GM21390 (cell line): ENCODE measurements around the gene ANK2.

Experiments used
- ATAC-seq: cut with Tn5 transposase; IDR thresholded peaks from one replicate; pipeline ENCODE4 v1.9.1; 2021; ENCODE audit not compliant: unreplicated experiment

ANK2 gene

DNA sequence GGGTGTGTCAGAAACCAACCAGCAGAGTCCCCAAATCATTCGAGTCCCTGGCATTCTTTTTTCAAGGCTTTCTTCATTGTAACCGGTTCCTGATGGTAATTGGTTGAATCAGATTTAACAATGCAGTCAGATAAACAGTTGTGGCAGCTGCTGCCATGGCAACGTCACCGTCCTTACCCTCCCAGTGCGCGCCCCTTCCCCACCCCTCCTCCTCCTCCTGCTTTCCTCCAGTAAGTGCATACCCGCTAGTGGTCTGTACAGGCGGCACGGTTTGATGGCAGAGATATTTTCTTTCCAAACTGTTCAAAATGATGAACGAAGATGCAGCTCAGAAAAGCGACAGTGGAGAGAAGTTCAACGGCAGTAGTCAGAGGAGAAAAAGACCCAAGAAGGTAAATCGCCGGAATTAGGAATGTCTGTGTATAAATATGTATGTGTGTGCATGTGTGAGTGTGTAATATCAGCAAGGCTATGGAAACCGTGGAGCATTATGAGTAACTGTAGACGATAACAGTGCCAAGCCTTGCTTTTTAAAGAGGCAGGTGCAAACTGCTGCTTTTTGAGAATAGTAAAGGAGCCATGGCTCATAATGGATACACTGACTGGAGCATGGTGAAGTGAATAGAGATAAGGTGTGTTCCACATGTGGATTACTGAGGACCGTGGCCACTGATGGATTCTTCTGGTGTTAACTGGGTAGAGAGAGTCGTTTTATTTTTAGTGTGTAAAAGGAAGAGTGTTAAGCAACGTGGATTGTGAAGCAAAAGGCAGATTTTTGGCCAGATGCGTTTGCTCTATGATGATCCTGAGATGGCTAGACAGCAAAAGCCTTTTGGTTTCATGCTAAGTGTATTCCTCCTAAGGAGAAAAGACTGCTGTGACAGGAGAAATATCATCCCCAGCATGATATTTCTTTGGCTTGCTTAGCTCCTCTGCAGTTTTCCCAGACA lies at the start of gene ANK2:
Gene ANK2 (plus strand): TSS at position 233 of the 950 bp plus-strand sequence. CDS start 76 bp downstream, at position 309.
- ATAC-seq: no peak

GRCh38 chr4:113003841-113004240 lies 45.6 kb upstream of the ANK2 start:
- no peak for ATAC-seq

- ATAC-seq: no peak
These were observed 44.8 kb upstream of the ANK2 start for GRCh38 chr4:113004655-113005054.

- no peak for ATAC-seq
These were observed 42.8 kb upstream of the ANK2 start for GRCh38 chr4:113006632-113007031.

- no peak for ATAC-seq
These were observed 42.3 kb upstream of the ANK2 start for GRCh38 chr4:113007151-113007550.

DNA sequence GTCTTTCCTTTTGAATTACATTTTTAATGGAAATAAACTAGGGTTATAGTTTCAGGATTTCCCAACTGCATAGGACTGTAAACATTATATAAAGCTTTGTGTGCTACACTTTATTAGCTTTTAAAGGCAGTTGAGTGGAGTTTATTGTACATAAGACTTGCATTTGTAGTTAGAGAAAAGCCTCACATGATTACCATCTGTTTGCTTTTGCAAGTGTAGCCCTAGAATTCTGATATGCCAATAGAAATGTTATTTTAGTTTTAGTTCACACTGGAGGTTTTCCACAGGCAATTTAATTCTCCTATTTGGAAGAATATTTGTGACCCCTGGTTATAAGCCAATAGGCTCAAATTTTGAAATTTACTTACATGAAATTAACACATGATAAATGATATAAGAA lies 41.3 kb upstream of the ANK2 start:
- ATAC-seq: no peak

- ATAC-seq: no peak
These were observed 40.7 kb upstream of the ANK2 start for GRCh38 chr4:113008716-113009115.

DNA sequence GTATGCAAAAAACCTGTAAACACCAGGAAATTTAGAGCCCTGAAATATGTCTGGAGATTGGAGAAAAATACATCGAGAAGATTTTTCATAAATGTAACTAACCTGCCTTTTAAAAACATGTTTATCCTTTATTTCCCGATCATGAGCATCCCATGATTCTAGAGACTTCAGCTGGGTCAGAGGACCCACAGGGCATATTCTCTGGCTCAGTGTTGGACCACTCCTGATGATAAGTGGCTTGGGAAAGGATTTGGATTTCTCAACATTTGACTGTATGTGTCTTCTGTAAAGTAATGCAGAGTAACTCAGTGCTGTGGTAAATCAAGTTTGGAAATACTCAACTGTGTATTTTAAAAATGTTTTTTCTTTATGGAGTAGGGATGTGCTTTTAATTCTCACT lies 40.0 kb upstream of the ANK2 start:
- ATAC-seq: no peak

- no peak for ATAC-seq
These were observed 37.2 kb upstream of the ANK2 start for GRCh38 chr4:113012122-113012725.

- no peak for ATAC-seq
These were observed 36.7 kb upstream of the ANK2 start for GRCh38 chr4:113012786-113013185.

DNA sequence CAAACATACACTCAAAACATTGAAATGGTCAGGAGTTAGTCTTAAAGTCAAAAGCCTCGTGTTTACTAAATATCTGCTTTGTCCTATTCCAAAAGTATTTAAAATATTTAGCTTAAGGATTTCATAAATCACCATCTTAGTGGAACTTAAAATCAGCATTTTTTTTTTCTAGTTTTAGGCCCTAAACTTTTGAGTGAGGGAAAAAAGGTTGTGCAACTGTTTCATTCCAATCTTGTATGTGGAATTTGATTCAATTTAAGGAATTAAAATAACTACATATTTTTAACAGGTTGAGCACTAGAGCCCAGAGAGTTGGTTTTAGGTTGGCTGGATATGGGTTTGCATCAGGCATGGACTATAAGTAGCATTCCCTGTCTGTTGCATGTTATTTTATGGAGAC lies 35.7 kb upstream of the ANK2 start:
- ATAC-seq: no peak

DNA sequence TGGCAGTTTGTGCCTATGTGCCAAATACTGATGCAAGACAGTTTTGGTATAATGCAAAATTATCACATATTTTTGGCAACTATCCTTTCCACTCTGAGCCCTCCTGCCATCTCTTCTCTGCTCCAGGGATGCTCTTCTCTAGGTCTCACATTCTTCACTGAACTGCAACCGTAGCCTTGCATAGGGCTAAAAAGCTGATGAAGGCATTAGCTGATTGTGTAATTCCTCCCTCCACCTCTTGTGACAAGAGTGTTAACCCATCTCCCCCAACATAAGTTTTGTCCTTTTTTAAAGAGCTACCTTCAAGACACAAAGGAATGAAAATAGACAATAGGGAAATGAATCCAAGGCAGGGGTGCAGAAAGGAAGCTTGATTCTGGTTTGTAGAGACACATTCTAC lies 33.1 kb upstream of the ANK2 start:
- ATAC-seq: no peak

DNA sequence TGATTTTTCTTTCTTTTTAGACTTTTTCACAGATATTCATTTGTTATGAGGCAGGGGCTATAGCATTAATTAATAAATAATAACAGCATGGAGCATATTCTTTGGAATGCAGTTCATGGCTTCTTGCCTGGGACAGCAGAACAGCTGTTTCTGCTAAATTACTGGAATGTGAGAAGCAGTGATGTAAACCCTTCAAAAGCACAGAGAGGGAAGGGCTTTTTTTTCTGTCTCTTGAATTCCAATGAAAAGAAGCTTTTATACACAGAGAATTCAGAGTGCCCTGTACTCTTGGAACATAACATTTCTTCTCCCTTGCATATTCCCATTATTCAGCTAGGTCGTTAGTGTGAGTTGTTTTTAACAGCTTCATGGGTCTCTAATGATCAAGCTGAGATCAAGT lies 28.5 kb upstream of the ANK2 start:
- ATAC-seq: no peak

GRCh38 chr4:113024388-113024787 lies 25.1 kb upstream of the ANK2 start:
- ATAC-seq: no peak

DNA sequence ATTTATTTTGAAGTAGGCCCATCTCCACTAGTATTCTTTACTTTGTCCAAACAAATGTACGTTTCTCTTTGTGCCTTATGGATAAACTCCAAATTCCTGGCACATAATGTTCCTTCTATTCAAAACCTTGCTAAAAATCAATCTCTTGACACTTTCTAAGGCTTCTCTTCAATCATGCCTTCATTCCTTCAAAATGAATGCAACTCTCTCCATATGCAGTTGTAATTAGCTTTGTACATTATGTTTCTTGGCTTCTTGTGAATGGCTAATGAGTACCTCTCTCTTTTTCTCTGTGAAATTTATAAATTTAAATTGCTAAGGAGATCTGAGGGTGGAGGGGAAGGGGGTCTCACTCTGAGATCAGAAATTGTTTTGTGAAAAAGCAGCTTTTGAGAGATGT lies 24.0 kb upstream of the ANK2 start:
- ATAC-seq: no peak

- no peak for ATAC-seq
These were observed 22.9 kb upstream of the ANK2 start for GRCh38 chr4:113026556-113026955.

GRCh38 chr4:113028074-113028473 lies 21.4 kb upstream of the ANK2 start:
- ATAC-seq: no peak

DNA sequence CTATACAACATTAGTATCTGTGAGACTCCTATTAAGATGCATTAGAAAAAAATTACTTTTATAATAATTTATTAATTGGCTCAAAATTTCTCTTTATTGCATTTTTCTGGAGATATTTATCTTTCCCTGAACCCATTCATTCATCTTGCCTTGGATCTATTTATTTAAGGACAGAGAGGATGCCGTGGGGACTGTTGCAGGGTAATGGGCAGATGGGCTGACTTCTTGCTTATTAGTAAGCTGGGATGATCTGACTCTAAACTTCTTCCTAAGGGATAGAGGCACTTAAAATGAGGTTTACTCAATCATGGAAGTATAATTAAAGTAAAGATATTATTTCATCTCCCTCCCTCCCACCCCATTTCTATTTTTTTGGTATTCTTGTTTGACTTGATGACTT lies 18.2 kb upstream of the ANK2 start:
- no peak for ATAC-seq

GRCh38 chr4:113040793-113041192 lies 8.7 kb upstream of the ANK2 start:
- ATAC-seq: peak; percentile 83

GRCh38 chr4:113042502-113042901 lies 7.0 kb upstream of the ANK2 start:
- ATAC-seq: no peak

DNA sequence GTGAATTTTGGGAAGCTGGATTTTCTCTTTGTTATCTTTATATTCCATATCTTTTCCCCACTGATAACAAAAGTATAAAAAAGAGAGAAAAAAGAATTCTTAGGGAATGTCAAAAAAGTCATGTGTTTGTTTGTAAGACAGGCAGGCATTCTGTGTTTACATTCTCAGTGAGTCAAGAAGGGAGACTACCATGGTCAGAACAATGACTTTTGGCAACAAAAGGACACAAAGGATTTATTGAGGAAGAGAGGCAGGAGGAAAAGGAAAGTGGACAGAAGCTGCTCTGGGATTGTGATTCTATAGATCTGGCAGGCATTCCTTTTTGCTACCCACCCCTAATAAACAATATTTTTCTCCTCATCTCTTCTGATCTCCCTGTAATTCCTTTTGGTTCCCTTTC lies 5.9 kb upstream of the ANK2 start:
- no peak for ATAC-seq

DNA sequence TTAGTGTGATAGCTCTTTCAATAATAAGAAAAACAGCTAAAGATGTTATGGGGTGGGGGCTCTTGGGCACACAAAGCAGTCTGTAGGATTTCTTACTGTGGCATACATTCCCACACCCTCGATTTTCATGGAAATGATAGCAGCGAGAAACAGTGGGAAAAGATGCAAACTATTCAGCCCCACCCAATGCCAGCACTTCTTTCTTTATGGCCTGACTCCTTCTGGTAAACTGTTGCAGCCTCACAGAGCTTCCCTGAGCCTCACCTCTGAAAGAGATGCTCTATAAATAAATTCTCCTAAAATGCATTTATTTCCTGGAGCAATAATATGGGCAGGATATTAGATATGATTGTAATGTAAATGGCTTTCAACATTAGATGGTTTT lies 910 bp downstream of the ANK2 start:
- no peak for ATAC-seq
